HepG2 (cell line): Measurements from ENCODE around the gene CLPX. TPM values are rescaled to one million over a fixed set of nuclear protein-coding genes. Genes with fewer than 3 reads are reported as not detected.
A peak's percentile ranks its signal among the peaks of the same experiment; 100 is the strongest.

ENCODE experiments used
- ATF3 ChIP-seq: sonication (generic); formaldehyde crosslinking; IDR thresholded peaks from 2 replicates; pipeline ENCODE4 v1.4.0; 2020; ENCODE audit warnings: missing genetic modification reagents
- ATF6 ChIP-seq: sonication (generic); formaldehyde crosslinking; conservative IDR thresholded peaks from 2 replicates; pipeline ENCODE4 v1.4.0; 2020; ENCODE audit warnings: missing genetic modification reagents
- GLMP ChIP-seq: sonication (generic); formaldehyde crosslinking; IDR thresholded peaks from 2 replicates; pipeline ENCODE4 v1.9.0; 2021; ENCODE audit warnings: missing genetic modification reagents, mild to moderate bottlenecking, borderline replicate concordance
- HNF4A ChIP-seq: sonication (generic); formaldehyde crosslinking; IDR thresholded peaks from 2 replicates; pipeline ENCODE4 v1.4.0; 2020; ENCODE audit warnings: missing genetic modification reagents
- HNRNPL ChIP-seq: fragments of 200-400 bp; formaldehyde crosslinking; IDR thresholded peaks from 2 replicates; pipeline ENCODE4 v1.6.1; 2017; ENCODE audit warnings: mild to moderate bottlenecking, low read depth, low read length
- KLF13 ChIP-seq: sonication (generic); formaldehyde crosslinking; IDR thresholded peaks from 2 replicates; pipeline ENCODE4 v1.4.0; 2020; ENCODE audit warnings: mild to moderate bottlenecking, missing genetic modification reagents
- MLX ChIP-seq: IDR thresholded peaks from 2 replicates; pipeline ENCODE4 v1.6.1; 2016
- NR2F6 ChIP-seq, 2 experiments: IDR thresholded peaks; 2 replicates each; pipeline ENCODE4 v1.6.1; 2016; ENCODE audit warnings: antibody characterized with exemption in 1 of 2, mild to moderate bottlenecking in 1 of 2
- POLR2G ChIP-seq: fragments of 200-400 bp; formaldehyde crosslinking; IDR thresholded peaks from 2 replicates; pipeline ENCODE4 v1.6.1; 2018; ENCODE audit warnings: mild to moderate bottlenecking, low read depth, low read length, moderate library complexity
- RFX3 ChIP-seq: IDR thresholded peaks from 2 replicates; pipeline ENCODE4 v1.6.1; 2016; ENCODE audit warnings: missing biosample characterization, missing genetic modification reagents
- RNF2 ChIP-seq: fragments of 450-650 bp; conservative IDR thresholded peaks from 2 replicates; pipeline ENCODE4 v1.6.1; 2016; ENCODE audit warnings: low read depth
- SMARCE1 ChIP-seq: fragments of 450-650 bp; IDR thresholded peaks from 2 replicates; pipeline ENCODE4 v1.6.1; 2017; ENCODE audit warnings: borderline replicate concordance
- SP1 ChIP-seq, 2 experiments: fragments of 450-650 bp in 1 of 2; sonication (generic) in 1 of 2; formaldehyde crosslinking in 1 of 2; IDR thresholded peaks; 2 replicates each; pipeline versions ENCODE4 v1.4.0 to v1.6.1; 2016 to 2020; ENCODE audit warnings: missing genetic modification reagents in 1 of 2
- ZFP62 ChIP-seq: sonication (generic); formaldehyde crosslinking; IDR thresholded peaks from 2 replicates; pipeline ENCODE4 v1.4.0; 2020; ENCODE audit warnings: missing genetic modification reagents
- ZNF282 ChIP-seq: fragments of 450-650 bp; IDR thresholded peaks from 2 replicates; pipeline ENCODE4 v1.6.1; 2018; ENCODE audit not compliant: partially characterized antibody
- ZNF414 ChIP-seq: sonication (generic); formaldehyde crosslinking; IDR thresholded peaks from 2 replicates; pipeline ENCODE4 v1.5.0; 2020; ENCODE audit warnings: missing genetic modification reagents
- ZNF451 ChIP-seq: sonication (generic); formaldehyde crosslinking; IDR thresholded peaks from 2 replicates; pipeline ENCODE4 v1.5.0; 2020; ENCODE audit warnings: mild to moderate bottlenecking, missing genetic modification reagents
- ZNF629 ChIP-seq: sonication (generic); formaldehyde crosslinking; conservative IDR thresholded peaks from 2 replicates; pipeline ENCODE4 v1.5.0; 2020; ENCODE audit warnings: missing genetic modification reagents
- ZSCAN31 ChIP-seq: sonication (generic); formaldehyde crosslinking; IDR thresholded peaks from 2 replicates; pipeline ENCODE4 v1.5.0; 2020; ENCODE audit warnings: low read depth, mild to moderate bottlenecking, missing genetic modification reagents
- polyA plus RNA-seq, 8 experiments: library from polyadenylated mRNA; depleted of rRNA in 3 of 8; stranded (reverse) in 7 of 8; unstranded in 1 of 8; fragments of >200 nt; fragmentation: Illumina TruSeq in 4 of 8; extraction: Trizol in 4 of 8; gene quantifications; 2 replicates each; pipeline versions ENCODE4 v1.2.1 to v1.2.3, GENCODE V29; 2011 to 2016; ENCODE audit warnings: low read depth in 4 of 8, missing spikeins in 1 of 8, mixed read lengths in 1 of 8; ENCODE audit not compliant: insufficient read depth in 1 of 8
- total RNA-seq, 5 experiments: library from RNA; depleted of rRNA; stranded (reverse); fragments of >200 nt; fragmentation: Illumina TruSeq; extraction: Trizol; gene quantifications; 2 replicates each; pipeline ENCODE4 v1.2.3, GENCODE V29; 2016; ENCODE audit warnings: low read depth in 1 of 5
- TF ChIP-seq, protein P1 (sequence below): IDR thresholded peaks from 2 replicates; pipeline ENCODE4 v1.6.1; 2016; ENCODE audit warnings: mild to moderate bottlenecking
- TF ChIP-seq, protein P2 (sequence below): sonication (generic); formaldehyde crosslinking; IDR thresholded peaks from 2 replicates; pipeline ENCODE4 v1.5.0; 2020; ENCODE audit warnings: mild to moderate bottlenecking, missing genetic modification reagents

The CLPX gene
- total and polyA plus RNA-seq, 2 of the 13 experiments (the other 11 are each of a cell fraction or from before 2014, with no cell fraction given), result 33.9 to 61.3 TPM

DNA sequence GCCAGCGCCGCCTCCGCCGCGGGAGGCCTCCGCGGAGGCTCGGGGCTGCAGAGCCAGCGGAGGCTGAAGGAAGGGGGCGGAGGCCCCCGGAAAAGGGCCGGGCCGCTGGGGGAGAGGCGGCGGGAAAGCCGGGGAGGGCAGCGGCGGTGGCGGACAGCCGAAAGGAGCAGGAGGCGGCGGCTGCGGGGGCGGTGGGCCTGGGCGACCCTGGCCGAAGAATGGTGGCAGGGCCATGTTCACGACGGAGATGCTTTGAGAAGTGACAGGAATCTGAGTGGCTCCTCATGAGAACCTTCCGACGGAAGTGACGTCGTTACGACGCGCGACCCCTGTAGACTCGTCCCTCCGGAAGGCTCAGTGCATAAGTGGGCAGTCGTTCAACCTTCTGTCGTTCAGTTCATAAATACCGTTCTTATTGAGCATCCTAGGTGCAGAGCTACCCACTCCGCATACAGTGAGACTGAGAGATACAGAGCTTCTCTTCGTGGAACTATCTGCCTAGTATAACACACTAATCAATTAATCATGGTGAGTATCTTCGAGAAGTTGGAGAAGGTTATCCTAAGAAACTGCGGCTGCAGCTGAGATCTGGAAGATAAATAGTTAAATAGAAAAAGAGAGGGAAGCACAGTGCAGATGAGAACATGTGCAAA lies 51.5 kb downstream of the CLPX start, which contains the start of gene PDCD7 (continued):
- no peak for TF ChIP-seq SMARCE1
- TF ChIP-seq ATF6 (CRISPR knock-in tag), result no peak
- no peak for TF ChIP-seq RFX3 (CRISPR knock-in tag)
- peak; percentile 59; the same call in 1 of the 2 replicates for TF ChIP-seq MLX
- no peak for TF ChIP-seq ATF3 (CRISPR knock-in tag)
- no peak for TF ChIP-seq KLF13
- TF ChIP-seq GLMP (CRISPR knock-in tag), result no peak
- peak; percentile 24; the same call in 1 of the 2 replicates for TF ChIP-seq ZNF629 (CRISPR knock-in tag)
- TF ChIP-seq ZSCAN31 (CRISPR knock-in tag), result 0 out of 2 replicates have a peak, but pooled peaks have one; percentile 50
- peak; percentile 95 for TF ChIP-seq POLR2G
- no peak for TF ChIP-seq HNF4A (CRISPR knock-in tag)
- TF ChIP-seq NR2F6 (IDR thresholded peaks at IDR 0.05), result no peak
- TF ChIP-seq NR2F6 (CRISPR knock-in tag; IDR thresholded peaks at IDR 0.05), result peak; percentile 52
- no peak for TF ChIP-seq ZNF451 (CRISPR knock-in tag)
- no peak for TF ChIP-seq HNRNPL
- no peak for TF ChIP-seq SP1 (IDR thresholded peaks at IDR 0.05)
- TF ChIP-seq SP1 (CRISPR knock-in tag; IDR thresholded peaks at IDR 0.05), result peak; percentile 57; the same call in 1 of the 2 replicates
- peak; percentile 57; the same call in 1 of the 2 replicates for TF ChIP-seq ZNF414 (CRISPR knock-in tag)
- TF ChIP-seq ZNF282, result no peak
- TF ChIP-seq, protein P1, sequence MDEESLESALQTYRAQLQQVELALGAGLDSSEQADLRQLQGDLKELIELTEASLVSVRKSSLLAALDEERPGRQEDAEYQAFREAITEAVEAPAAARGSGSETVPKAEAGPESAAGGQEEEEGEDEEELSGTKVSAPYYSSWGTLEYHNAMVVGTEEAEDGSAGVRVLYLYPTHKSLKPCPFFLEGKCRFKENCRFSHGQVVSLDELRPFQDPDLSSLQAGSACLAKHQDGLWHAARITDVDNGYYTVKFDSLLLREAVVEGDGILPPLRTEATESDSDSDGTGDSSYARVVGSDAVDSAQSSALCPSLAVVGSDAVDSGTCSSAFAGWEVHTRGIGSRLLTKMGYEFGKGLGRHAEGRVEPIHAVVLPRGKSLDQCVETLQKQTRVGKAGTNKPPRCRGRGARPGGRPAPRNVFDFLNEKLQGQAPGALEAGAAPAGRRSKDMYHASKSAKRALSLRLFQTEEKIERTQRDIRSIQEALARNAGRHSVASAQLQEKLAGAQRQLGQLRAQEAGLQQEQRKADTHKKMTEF (CRISPR knock-in tag), result peak; percentile 81
- TF ChIP-seq, protein P2, sequence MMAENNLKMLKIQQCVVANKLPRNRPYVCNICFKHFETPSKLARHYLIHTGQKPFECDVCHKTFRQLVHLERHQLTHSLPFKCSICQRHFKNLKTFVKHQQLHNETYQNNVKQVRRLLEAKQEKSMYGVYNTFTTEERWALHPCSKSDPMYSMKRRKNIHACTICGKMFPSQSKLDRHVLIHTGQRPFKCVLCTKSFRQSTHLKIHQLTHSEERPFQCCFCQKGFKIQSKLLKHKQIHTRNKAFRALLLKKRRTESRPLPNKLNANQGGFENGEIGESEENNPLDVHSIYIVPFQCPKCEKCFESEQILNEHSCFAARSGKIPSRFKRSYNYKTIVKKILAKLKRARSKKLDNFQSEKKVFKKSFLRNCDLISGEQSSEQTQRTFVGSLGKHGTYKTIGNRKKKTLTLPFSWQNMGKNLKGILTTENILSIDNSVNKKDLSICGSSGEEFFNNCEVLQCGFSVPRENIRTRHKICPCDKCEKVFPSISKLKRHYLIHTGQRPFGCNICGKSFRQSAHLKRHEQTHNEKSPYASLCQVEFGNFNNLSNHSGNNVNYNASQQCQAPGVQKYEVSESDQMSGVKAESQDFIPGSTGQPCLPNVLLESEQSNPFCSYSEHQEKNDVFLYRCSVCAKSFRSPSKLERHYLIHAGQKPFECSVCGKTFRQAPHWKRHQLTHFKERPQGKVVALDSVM (CRISPR knock-in tag), result peak; percentile 98
- no peak for TF ChIP-seq RNF2
- no peak for TF ChIP-seq ZFP62
